HCT116 (cell line): ENCODE measurements around the gene VPS35L. TPM values are rescaled to one million over a fixed set of nuclear protein-coding genes. Genes with fewer than 3 reads are reported as not detected.

ENCODE experiments used
- ATAC-seq: fragments of 200-7000 bp; cut with Tn5 transposase; 2 replicates; pipeline ENCODE4 v1.9.1; 2020; ENCODE audit warnings: mild to moderate bottlenecking, moderate library complexity
- BruUV-seq: library from RNA; stranded (reverse); fragments of 400-500 nt; replicated peaks from 2 replicates; lab custom pipeline; 2021; lab: Mats Ljungman, UMichigan
- CTCF ChIA-PET: fragments of 300-600 bp; sonication (Branson Sonifier 250); formaldehyde crosslinking; loops from one replicate; lab custom pipeline; 2021; ENCODE audit warnings: antibody characterized with exemption; lab: Charles Lee
- POLR2A ChIA-PET: fragments of 300-600, 350-600 bp; sonication (Branson Sonifier 250); formaldehyde crosslinking; loops from one replicate; lab custom pipeline; 2021; ENCODE audit warnings: antibody characterized with exemption; lab: Charles Lee
- RAD21 ChIA-PET, 2 experiments: fragments of 300-600 bp; sonication (Branson Sonifier 250); formaldehyde crosslinking; loops; one replicate each; lab custom pipeline; 2023; ENCODE audit warnings: low total read pairs in 2 of 2; ENCODE audit not compliant: uncharacterized antibody in 2 of 2, unreplicated experiment in 2 of 2, low non-redundant PET in 1 of 2; lab: Charles Lee
- DNase-seq: peaks from one replicate; pipeline ENCODE4 v3.0.0-alpha.2; 2010; ENCODE audit warnings: low read depth, low spot score
- H2AFZ ChIP-seq: fragments of 200-600 bp; shearing (Covaris generic), sonication (generic); 2 replicates; pipeline ENCODE4 v1.6.1; 2017; ENCODE audit warnings: low read depth, mixed run types, mixed read lengths, antibody characterized with exemption, low read length; ENCODE audit not compliant: poor library complexity, severe bottlenecking
- H3K27ac ChIP-seq: 2 replicates; pipeline ENCODE4 v1.5.1; 2012; ENCODE audit warnings: low read depth, low read length
- H3K27me3 ChIP-seq: fragments of 200-600 bp; sonication (generic); 2 replicates; pipeline ENCODE4 v1.6.1; 2016; ENCODE audit warnings: mixed run types, low read length, mixed read lengths; ENCODE audit not compliant: insufficient read depth
- H3K36me3 ChIP-seq, 2 experiments: fragments of 200-500 bp in 1 of 2; fragments of 200-600 bp in 1 of 2; sonication (Bioruptor generic) in 1 of 2; sonication (generic) in 1 of 2; 2 replicates each; pipeline versions ENCODE4 v1.5.1 to v1.6.1; 2014 to 2016; ENCODE audit warnings: low read length in 2 of 2, inconsistent platforms in 1 of 2, mixed read lengths in 1 of 2, mixed run types in 1 of 2; ENCODE audit not compliant: insufficient read depth in 2 of 2, control insufficient read depth in 1 of 2
- H3K4me1 ChIP-seq, 2 experiments: fragments of 200-600 bp in 1 of 2; sonication (generic) in 1 of 2; 2 replicates each; pipeline versions ENCODE4 v1.5.1 to v1.6.1; 2012 to 2017; ENCODE audit warnings: low read length in 2 of 2, inconsistent platforms in 1 of 2, mild to moderate bottlenecking in 1 of 2, mixed read lengths in 1 of 2, mixed run types in 1 of 2, moderate library complexity in 1 of 2; ENCODE audit not compliant: insufficient read depth in 2 of 2, control insufficient read depth in 1 of 2
- H3K4me2 ChIP-seq: fragments of 200-600 bp; sonication (generic); 2 replicates; pipeline ENCODE4 v1.6.1; 2017; ENCODE audit warnings: mixed run types, low read length, mixed read lengths
- H3K4me3 ChIP-seq, 2 experiments: fragments of 200-600 bp in 1 of 2; sonication (generic) in 1 of 2; replicated peaks in 1 of 2; 2 replicates each; pipeline ENCODE4 v1.5.1; 2011 to 2016; ENCODE audit warnings: low read length in 2 of 2, control low read depth in 1 of 2, low read depth in 1 of 2, mild to moderate bottlenecking in 1 of 2, mixed read lengths in 1 of 2, mixed run types in 1 of 2
- H3K79me2 ChIP-seq: fragments of 200-600 bp; sonication (generic); 2 replicates; pipeline ENCODE4 v1.6.1; 2017; ENCODE audit warnings: mild to moderate bottlenecking, mixed run types, low read length, moderate library complexity, mixed read lengths; ENCODE audit not compliant: insufficient read depth
- H3K9ac ChIP-seq: fragments of 200-600 bp; sonication (generic); 2 replicates; pipeline ENCODE4 v1.6.1; 2016; ENCODE audit warnings: low read length, mixed read lengths
- H3K9me2 ChIP-seq: fragments of 200-600 bp; sonication (generic), shearing (Covaris generic); 2 replicates; pipeline ENCODE4 v1.6.1; 2017; ENCODE audit warnings: mixed run types, mild to moderate bottlenecking, moderate library complexity; ENCODE audit not compliant: insufficient read depth
- H3K9me3 ChIP-seq, 2 experiments: fragments of 200-500 bp in 1 of 2; fragments of 200-600 bp in 1 of 2; sonication (Bioruptor generic) in 1 of 2; sonication (generic) in 1 of 2; 2 replicates each; pipeline ENCODE4 v1.6.1; 2014 to 2017; ENCODE audit warnings: low read length in 2 of 2, mixed read lengths in 2 of 2, inconsistent platforms in 1 of 2, low read depth in 1 of 2, mild to moderate bottlenecking in 1 of 2, mixed run types in 1 of 2, moderate library complexity in 1 of 2; ENCODE audit not compliant: control insufficient read depth in 1 of 2, insufficient read depth in 1 of 2
- H4K20me1 ChIP-seq: fragments of 200-600 bp; sonication (generic), shearing (Covaris generic); 2 replicates; pipeline ENCODE4 v1.6.1; 2017; ENCODE audit warnings: mixed run types, mild to moderate bottlenecking, moderate library complexity; ENCODE audit not compliant: insufficient read depth
- CEBPB ChIP-seq: IDR thresholded peaks from 2 replicates; pipeline ENCODE4 v1.6.1; 2012; ENCODE audit warnings: low read depth
- ELF1 ChIP-seq: IDR thresholded peaks from 2 replicates; pipeline ENCODE4 v1.6.1; 2012; ENCODE audit warnings: low read depth, borderline replicate concordance
- EZH2 ChIP-seq: fragments of 200-600 bp; sonication (generic); IDR thresholded peaks from 2 replicates; pipeline ENCODE4 v1.6.1; 2017; ENCODE audit warnings: antibody characterized with exemption, mixed run types
- FOSL1 ChIP-seq: IDR thresholded peaks from 2 replicates; pipeline ENCODE4 v1.6.1; 2012; ENCODE audit warnings: low read depth
- REST ChIP-seq: IDR thresholded peaks from 2 replicates; pipeline ENCODE4 v1.6.1; 2012; ENCODE audit warnings: low read depth
- ZNF274 ChIP-seq: fragments of 200-500 bp; sonication (Bioruptor generic); IDR thresholded peaks from 2 replicates; pipeline ENCODE4 v1.6.1; 2014; ENCODE audit warnings: mild to moderate bottlenecking, low read depth, low read length, inconsistent platforms
- intact Hi-C: fragments of 100-400 bp; cut with micrococcal nuclease; formaldehyde crosslinking; loops from 2 replicates; pipeline ENCODE4 v1.10.0; 2022
- total RNA-seq: library from RNA; stranded (reverse); gene quantifications from one replicate; pipeline ENCODE4 v1.2.1, GENCODE V29; 2021; ENCODE audit not compliant: unreplicated experiment

The VPS35L gene
- total RNA-seq, 1 experiment from 2014 or later, result 21.4 TPM

GRCh38 chr16:19506965-19507364 lies 48.5 kb upstream of the VPS35L start:
- no peak overlapping the region for H3K9ac ChIP-seq

More at GRCh38 chr16:19506965-19507364, 48.5 kb upstream of the VPS35L start:
- ChIA-PET RAD21 (no interaction called here), CTCF (no interaction called here), POLR2A (no interaction called here)
- H3K79me2 ChIP-seq, result no peaks in the 10 kb centered on the region
- intact Hi-C loops, result no loop called here
- H3K4me2 ChIP-seq, result no peak overlapping the region
- no peak overlapping the region for H3K4me3 ChIP-seq
- H3K36me3 ChIP-seq, result peaks cover 15 to 40% of the 10 kb centered on the region in 2 experiments; a peak in 3 of 4 replicates
- H3K27ac ChIP-seq, result no peak overlapping the region
- BruUV-seq, result no TSS peak
- no peak for ATAC-seq
- no peaks in the 10 kb centered on the region for H4K20me1 ChIP-seq
- no peak overlapping the region for H2AFZ ChIP-seq
- TF ChIP-seq CEBPB, result no peak
- TF ChIP-seq ZNF274, result no peak
- no peak for TF ChIP-seq EZH2
- TF ChIP-seq REST, result no peak
- no peak for TF ChIP-seq FOSL1
- TF ChIP-seq ELF1, result no peak
- H3K4me1 ChIP-seq, result peaks cover 3 to 7% of the 10 kb centered on the region in 2 experiments; a peak in 2 of 4 replicates
- H3K27me3 ChIP-seq, result no peaks in the 10 kb centered on the region
- H3K9me2 ChIP-seq, result no peaks in the 10 kb centered on the region
- no peak for DNase-seq
- no peaks in the 10 kb centered on the region for H3K9me3 ChIP-seq
